ENCODE data around the gene PTPN3. TPM values are rescaled to one million over a fixed set of nuclear protein-coding genes. Genes with fewer than 3 reads are reported as not detected.

PTPN3 gene
- total and polyA plus RNA-seq, 10 of the 15 experiments (the other 5 are each of a cell fraction or from before 2014, with no cell fraction given): 0.18 to 1.3 (median 0.39) TPM

- TF ChIP-seq ZNF687 (IDR thresholded peaks at IDR 0.05): 0 out of 2 replicates have a peak, but pooled peaks have one; percentile 20
- TF ChIP-seq POU2F2 (IDR thresholded peaks at IDR 0.05; ENCODE audit: borderline replicate concordance, low read depth, low read length): peak; percentile 85; the same call in 2 of the 3 replicates
- no peak for TF ChIP-seq FOS (IDR thresholded peaks at IDR 0.05; ENCODE audit: borderline replicate concordance, extremely low read depth, insufficient read length)
- no peak for TF ChIP-seq EZH2 (IDR thresholded peaks at IDR 0.05; ENCODE audit: borderline replicate concordance, control insufficient read depth, low read depth, low read length)
- no peak; the same call in 1 of the 2 replicates for TF ChIP-seq MXI1 (IDR thresholded peaks at IDR 0.05; ENCODE audit: low read depth, low read length)
- no peak for TF ChIP-seq SMC3 (IDR thresholded peaks at IDR 0.05; ENCODE audit: borderline replicate concordance, low read length)
- TF ChIP-seq ZNF274 (IDR thresholded peaks at IDR 0.05; ENCODE audit: insufficient read depth, insufficient read length): no peak
- TF ChIP-seq IKZF2 (IDR thresholded peaks at IDR 0.05): peak; percentile 99
- TF ChIP-seq ZNF24 (IDR thresholded peaks at IDR 0.05): no peak
- no peak for TF ChIP-seq JUND (IDR thresholded peaks at IDR 0.05; ENCODE audit: low read depth, low read length)
- no peak for TF ChIP-seq NR2C2 (IDR thresholded peaks at IDR 0.05; ENCODE audit: borderline replicate concordance, control insufficient read depth, insufficient read length, low read depth)
- TF ChIP-seq SP1 (IDR thresholded peaks at IDR 0.05; ENCODE audit: low read depth, low read length): peak; percentile 77
- no peak for TF ChIP-seq ZNF622 (IDR thresholded peaks at IDR 0.05)
- TF ChIP-seq, protein P1, sequence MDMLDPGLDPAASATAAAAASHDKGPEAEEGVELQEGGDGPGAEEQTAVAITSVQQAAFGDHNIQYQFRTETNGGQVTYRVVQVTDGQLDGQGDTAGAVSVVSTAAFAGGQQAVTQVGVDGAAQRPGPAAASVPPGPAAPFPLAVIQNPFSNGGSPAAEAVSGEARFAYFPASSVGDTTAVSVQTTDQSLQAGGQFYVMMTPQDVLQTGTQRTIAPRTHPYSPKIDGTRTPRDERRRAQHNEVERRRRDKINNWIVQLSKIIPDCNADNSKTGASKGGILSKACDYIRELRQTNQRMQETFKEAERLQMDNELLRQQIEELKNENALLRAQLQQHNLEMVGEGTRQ (IDR thresholded peaks at IDR 0.05; ENCODE audit: borderline replicate concordance, low read depth, low read length): no peak
- no peak for TF ChIP-seq SUZ12 (IDR thresholded peaks at IDR 0.05; ENCODE audit: unreplicated experiment)
- TF ChIP-seq, protein P2, sequence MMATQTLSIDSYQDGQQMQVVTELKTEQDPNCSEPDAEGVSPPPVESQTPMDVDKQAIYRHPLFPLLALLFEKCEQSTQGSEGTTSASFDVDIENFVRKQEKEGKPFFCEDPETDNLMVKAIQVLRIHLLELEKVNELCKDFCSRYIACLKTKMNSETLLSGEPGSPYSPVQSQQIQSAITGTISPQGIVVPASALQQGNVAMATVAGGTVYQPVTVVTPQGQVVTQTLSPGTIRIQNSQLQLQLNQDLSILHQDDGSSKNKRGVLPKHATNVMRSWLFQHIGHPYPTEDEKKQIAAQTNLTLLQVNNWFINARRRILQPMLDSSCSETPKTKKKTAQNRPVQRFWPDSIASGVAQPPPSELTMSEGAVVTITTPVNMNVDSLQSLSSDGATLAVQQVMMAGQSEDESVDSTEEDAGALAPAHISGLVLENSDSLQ (IDR thresholded peaks at IDR 0.05): no peak
- TF ChIP-seq RFX5 (IDR thresholded peaks at IDR 0.05; ENCODE audit: low read depth, low read length): no peak
- no peak for TF ChIP-seq PBX3 (IDR thresholded peaks at IDR 0.05; ENCODE audit: insufficient replicate concordance, low read depth, low read length)
- no peak for TF ChIP-seq E2F4 (IDR thresholded peaks at IDR 0.05; ENCODE audit: low read depth, low read length)
- TF ChIP-seq IRF4 (IDR thresholded peaks at IDR 0.05; ENCODE audit: low read depth, low read length): peak; percentile 86
Observed at GRCh38 chr9:109418827-109419226, 79.3 kb downstream of the PTPN3 start (continued).

Data from GM12878 (cell line).